Erythroblast (primary cell): ENCODE results near the gene CFDP1.

ENCODE experiments used
- GATA1 ChIP-seq: IDR thresholded peaks from 2 replicates; pipeline ENCODE4 v1.6.1; 2011; ENCODE audit warnings: low read depth, mild to moderate bottlenecking, control low read depth, low read length, moderate library complexity
- POLR2A ChIP-seq: IDR thresholded peaks from 2 replicates; pipeline ENCODE4 v1.6.1; 2011; ENCODE audit warnings: mild to moderate bottlenecking, low read length

DNA sequence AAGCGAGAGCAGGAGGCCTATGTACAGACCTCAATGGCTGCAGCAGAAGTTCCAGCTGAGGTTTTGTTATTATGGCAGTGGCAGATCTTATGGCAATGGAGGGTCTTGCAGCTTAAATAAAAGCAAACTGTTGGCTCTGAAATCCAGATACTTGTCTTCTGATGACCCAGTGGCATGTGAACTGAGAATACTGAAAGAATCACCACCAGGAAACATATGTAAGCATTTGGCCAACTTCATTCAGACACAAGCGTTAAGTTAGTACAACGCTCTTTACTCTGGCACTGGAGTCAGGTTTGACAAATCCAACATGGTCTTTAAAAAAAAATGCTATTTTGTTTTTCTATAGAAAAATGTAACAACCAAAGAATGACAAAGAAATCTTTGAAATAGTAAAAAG is 70.5 kb downstream of the CFDP1 start:
- TF ChIP-seq POLR2A (no peak), GATA1 (no peak)
